Measurements from ENCODE around the gene RTCA.
"Not testable (repeated sequence)": the region's sequence is repeated elsewhere in the genome, so short reads cannot be mapped to it uniquely, and the experiment has no call there.

The RTCA gene

DNA sequence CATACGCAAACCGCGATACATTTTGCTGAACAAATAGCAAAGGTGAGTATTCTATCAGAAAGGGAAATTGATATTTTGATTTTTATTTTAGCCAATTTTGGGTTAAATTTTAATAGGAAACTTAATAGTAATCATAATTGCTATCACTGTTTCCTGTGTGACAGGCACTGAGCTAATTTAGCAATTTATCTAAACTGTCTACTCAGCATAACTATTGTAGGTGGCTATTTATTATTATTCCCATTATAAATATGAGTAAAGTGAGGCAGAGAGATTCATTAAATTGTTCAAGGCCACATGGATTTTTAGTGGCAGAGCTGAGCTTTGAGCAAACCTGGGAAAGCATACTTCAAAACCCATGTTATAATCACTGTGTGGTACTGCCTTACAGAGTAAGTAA, 21.1 kb downstream of the RTCA start:
- TF ChIP-seq, protein P1, sequence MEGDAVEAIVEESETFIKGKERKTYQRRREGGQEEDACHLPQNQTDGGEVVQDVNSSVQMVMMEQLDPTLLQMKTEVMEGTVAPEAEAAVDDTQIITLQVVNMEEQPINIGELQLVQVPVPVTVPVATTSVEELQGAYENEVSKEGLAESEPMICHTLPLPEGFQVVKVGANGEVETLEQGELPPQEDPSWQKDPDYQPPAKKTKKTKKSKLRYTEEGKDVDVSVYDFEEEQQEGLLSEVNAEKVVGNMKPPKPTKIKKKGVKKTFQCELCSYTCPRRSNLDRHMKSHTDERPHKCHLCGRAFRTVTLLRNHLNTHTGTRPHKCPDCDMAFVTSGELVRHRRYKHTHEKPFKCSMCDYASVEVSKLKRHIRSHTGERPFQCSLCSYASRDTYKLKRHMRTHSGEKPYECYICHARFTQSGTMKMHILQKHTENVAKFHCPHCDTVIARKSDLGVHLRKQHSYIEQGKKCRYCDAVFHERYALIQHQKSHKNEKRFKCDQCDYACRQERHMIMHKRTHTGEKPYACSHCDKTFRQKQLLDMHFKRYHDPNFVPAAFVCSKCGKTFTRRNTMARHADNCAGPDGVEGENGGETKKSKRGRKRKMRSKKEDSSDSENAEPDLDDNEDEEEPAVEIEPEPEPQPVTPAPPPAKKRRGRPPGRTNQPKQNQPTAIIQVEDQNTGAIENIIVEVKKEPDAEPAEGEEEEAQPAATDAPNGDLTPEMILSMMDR (IDR thresholded peaks at IDR 0.05; ENCODE audit: low read depth, low read length): no peak
- in situ Hi-C loops (cut with HindIII; ENCODE audit: low sequenced_read_pairs): no loop called here

DNA sequence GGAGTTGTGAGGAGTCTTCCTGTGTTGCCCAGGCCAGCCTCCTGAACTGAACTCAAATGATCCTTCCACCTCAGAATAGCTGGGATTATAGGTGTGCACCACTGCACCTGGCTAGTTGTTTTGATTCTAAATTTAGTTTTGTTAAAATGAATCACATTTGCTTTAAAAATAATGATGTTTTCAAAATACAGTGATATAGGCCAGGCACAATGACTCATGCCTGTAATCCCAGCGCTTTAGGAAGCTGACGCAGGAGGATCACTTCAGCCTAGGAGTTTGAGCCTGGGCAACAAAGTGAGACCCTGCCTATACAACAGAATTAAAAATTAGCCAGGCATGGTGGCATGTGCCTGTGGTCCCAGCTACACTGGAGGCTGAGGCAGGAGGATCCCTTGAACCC, 24.3 kb downstream of the RTCA start:
- no peak for DNase-seq (ENCODE audit: low read depth, low spot score)
- TF ChIP-seq, protein P1 (IDR thresholded peaks at IDR 0.05; ENCODE audit: low read depth, low read length): no peak
- in situ Hi-C loops (cut with HindIII; ENCODE audit: low sequenced_read_pairs): no loop called here
- no peak overlapping the region for H3K4me3 ChIP-seq (ENCODE audit: low read depth, low read length)

More for the DNA sequence above, 21.1 kb downstream of the RTCA start:
- no peak overlapping the region for H3K4me3 ChIP-seq (ENCODE audit: low read depth, low read length)
- DNase-seq (ENCODE audit: low read depth, low spot score): no peak

DNA sequence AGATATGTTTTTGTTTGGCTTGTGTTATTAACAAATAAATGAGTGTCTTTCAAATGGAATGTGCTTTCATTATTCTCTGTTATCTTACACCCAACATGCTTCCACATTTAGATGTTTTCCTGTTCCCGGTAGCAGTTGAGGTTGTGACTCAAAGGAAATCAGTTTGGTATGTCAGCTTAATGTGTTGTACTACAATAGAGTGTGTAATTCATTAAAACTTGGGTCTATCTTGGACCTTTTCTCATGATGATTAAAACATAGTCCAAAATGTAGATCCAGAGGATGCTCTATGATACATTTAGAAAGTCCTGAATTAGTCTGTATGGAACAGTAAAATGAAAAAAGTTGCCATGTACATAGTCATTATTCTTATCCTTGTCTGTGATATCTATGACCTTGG, 26.7 kb downstream of the RTCA start:
- TF ChIP-seq, protein P1 (IDR thresholded peaks at IDR 0.05; ENCODE audit: low read depth, low read length): no peak
- peak; percentile 15 for DNase-seq (ENCODE audit: low read depth, low spot score)
- no peak overlapping the region for H3K4me3 ChIP-seq (ENCODE audit: low read depth, low read length)
- in situ Hi-C loops (cut with HindIII; ENCODE audit: low sequenced_read_pairs): no loop called here

DNA sequence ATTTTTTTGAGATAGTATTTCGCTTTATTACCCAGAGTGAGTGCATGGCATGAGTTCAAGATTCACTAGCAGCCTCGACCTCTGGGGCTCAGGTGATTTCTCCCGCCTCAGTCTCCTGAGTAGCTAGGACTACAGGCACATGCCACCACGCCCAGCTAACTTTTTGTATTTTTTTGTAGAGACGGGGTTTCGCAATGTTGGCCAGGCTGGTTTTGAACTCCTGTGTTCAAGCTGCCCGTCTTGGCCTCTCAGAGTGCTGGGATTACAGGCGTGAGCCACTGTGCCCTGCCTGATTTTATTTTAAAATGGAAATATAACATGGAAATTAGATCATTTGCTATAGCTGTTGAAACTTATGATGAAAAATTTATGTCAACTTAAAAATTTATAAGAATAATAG, 30.1 kb downstream of the RTCA start:
- TF ChIP-seq, protein P1 (IDR thresholded peaks at IDR 0.05; ENCODE audit: low read depth, low read length): no peak
- in situ Hi-C loops (cut with HindIII; ENCODE audit: low sequenced_read_pairs): no loop called here
- no peak overlapping the region for H3K4me3 ChIP-seq (ENCODE audit: low read depth, low read length)
- DNase-seq (ENCODE audit: low read depth, low spot score): no peak

DNA sequence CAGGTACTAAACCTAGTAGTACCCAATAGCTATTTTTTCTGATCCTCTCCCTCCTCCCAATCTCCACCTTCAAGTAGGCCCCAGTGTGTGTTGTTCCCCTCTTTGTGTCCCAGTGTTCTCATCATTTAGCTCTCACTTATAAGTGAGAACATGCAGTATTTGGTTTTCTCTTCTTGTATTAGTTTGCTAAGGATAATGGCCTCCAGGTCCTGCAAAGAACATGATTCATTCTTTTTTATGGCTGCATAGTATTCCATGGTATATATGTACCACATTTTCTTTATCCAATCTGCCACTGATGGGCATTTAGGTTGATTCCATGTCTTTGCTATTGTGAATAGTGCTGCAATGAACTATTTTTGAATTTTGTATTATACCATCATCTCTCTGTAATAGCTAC, 31.0 kb downstream of the RTCA start:
- DNase-seq (ENCODE audit: low read depth, low spot score); H3K4me3 ChIP-seq (ENCODE audit: low read depth, low read length); in situ Hi-C loops (cut with HindIII; ENCODE audit: low sequenced_read_pairs): not testable (repeated sequence)

DNA sequence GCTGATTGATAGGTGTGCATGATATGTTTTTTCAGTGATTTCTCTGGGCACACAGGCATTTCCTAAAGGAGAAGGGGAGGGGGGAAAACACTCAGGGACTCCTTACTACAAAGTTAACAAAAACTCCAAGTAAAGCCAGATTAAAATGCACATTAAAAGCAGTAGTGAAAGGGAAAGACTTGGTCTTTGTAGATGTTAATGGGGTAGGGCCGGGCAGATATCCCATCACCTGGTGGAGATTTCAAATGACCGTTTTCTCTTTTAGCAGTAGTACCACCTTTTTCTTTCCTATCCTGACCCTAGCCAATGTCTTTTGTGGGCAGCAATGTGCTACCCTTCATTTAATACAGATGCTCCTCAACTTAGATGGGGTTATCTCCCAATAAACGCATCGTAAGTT, 32.5 kb downstream of the RTCA start:
- in situ Hi-C loops (cut with HindIII; ENCODE audit: low sequenced_read_pairs): no loop called here
- DNase-seq (ENCODE audit: low read depth, low spot score): no peak
- TF ChIP-seq, protein P1 (IDR thresholded peaks at IDR 0.05; ENCODE audit: low read depth, low read length): no peak
- no peak overlapping the region for H3K4me3 ChIP-seq (ENCODE audit: low read depth, low read length)

DNA sequence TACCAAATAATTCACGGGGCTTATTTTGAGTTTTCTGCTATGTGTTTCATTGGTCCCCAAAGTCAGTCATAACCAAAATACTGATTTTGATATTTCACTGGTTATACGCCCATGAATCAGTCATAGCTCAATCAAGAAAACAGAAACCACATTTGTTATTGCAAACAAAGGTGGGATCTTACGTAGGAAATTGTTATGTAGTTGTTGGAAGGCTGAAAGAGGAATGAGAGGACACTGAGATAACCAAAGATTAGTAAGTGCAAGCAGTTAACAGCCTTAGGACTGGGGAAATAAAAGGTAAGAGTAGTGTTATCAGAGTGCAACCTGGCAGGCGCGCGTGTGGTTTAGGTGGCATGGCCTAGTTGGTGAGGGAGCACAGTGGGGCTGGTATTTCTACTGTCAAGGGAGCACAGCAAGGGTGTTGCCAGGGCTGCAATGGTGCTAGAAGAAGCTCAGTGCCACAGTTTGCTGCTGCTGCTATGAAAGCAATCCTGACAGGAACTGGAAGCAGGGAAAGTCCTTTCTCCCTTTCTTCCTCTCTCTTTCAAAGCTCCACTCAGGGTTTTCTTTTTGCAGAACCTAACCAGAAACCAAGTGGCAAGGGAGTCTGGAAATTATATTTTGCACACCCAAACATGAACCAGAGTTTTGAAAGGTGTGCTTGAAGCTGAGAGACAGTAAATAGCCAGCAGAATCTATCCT, 33.7 kb downstream of the RTCA start:
- TF ChIP-seq, protein P1 (IDR thresholded peaks at IDR 0.05; ENCODE audit: low read depth, low read length): no peak
- no peak overlapping the region for H3K4me3 ChIP-seq (ENCODE audit: low read depth, low read length)
- in situ Hi-C loops (cut with HindIII; ENCODE audit: low sequenced_read_pairs): no loop called here
- DNase-seq (ENCODE audit: low read depth, low spot score): no peak
